GM10248 (cell line): Measurements from ENCODE around the gene LOXHD1.

Source experiments
- CTCF ChIA-PET: fragments of 300-600 bp; sonication (Branson Sonifier 250); formaldehyde crosslinking; extraction: SDS; loops from one replicate; lab custom pipeline; 2021; ENCODE audit warnings: antibody characterized with exemption; lab: Yijun Ruan, JAX
- POLR2A ChIA-PET: fragments of 350-650 bp; sonication (Branson Sonifier 250); formaldehyde crosslinking; extraction: SDS; loops from one replicate; lab custom pipeline; 2020; ENCODE audit warnings: antibody characterized with exemption; lab: Yijun Ruan, JAX
- DNase-seq: peaks from one replicate; pipeline ENCODE4 v3.0.0; 2012; ENCODE audit errors: extremely low spot score
- TF ChIP-seq, protein P1 (sequence below): IDR thresholded peaks from 2 replicates; pipeline ENCODE4 v1.5.1; 2012; ENCODE audit warnings: mild to moderate bottlenecking, low read depth; ENCODE audit errors: extremely low read depth, missing control alignments, control extremely low read depth

LOXHD1 gene

DNA sequence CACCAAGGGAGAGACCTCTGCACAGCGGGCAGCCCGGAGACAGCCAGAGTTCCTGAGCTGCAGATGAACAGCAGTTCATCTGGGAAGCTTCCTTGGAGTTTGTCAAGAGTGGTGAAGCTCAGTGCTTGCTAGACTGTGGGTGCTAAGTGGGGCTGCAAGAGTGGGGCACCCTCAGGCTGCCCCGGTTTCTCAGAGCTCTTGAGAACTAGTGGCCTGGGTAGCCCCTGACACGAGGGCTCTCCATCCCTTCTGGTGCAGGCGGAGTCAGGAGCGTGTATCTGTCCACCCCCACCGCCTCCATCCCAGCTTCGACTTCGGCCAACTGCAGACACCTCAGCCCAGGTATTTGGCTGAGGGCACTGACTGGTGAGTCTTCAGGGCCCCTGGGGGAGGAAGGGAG is 222.0 kb downstream of the LOXHD1 start:
- CTCF ChIA-PET = no interaction called here
- TF ChIP-seq, protein P1, sequence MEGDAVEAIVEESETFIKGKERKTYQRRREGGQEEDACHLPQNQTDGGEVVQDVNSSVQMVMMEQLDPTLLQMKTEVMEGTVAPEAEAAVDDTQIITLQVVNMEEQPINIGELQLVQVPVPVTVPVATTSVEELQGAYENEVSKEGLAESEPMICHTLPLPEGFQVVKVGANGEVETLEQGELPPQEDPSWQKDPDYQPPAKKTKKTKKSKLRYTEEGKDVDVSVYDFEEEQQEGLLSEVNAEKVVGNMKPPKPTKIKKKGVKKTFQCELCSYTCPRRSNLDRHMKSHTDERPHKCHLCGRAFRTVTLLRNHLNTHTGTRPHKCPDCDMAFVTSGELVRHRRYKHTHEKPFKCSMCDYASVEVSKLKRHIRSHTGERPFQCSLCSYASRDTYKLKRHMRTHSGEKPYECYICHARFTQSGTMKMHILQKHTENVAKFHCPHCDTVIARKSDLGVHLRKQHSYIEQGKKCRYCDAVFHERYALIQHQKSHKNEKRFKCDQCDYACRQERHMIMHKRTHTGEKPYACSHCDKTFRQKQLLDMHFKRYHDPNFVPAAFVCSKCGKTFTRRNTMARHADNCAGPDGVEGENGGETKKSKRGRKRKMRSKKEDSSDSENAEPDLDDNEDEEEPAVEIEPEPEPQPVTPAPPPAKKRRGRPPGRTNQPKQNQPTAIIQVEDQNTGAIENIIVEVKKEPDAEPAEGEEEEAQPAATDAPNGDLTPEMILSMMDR = no peak
- no peak for DNase-seq
- POLR2A ChIA-PET = no interaction called here

DNA sequence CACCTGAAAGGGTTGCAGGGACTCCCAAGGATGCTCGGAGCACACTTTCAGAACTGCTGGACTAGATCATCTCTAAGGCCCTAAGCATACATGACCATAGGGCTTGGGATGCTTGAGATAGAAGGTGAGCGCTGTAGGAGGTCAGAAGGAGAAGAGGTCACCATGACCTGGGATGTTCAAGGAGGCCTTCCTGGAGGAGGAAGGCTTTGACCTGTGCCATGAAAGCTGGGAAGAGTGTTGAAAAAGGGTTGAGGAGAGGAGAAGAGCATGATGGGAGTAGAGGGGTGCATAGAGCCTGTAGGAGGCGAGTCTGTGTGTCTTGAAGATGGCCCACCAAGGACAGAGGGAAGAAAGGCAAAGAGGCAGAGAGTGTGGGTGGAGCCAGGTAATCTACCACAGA is 222.4 kb downstream of the LOXHD1 start:
- CTCF ChIA-PET = no interaction called here
- DNase-seq = no peak
- TF ChIP-seq, protein P1 = no peak
- POLR2A ChIA-PET = no interaction called here

DNA sequence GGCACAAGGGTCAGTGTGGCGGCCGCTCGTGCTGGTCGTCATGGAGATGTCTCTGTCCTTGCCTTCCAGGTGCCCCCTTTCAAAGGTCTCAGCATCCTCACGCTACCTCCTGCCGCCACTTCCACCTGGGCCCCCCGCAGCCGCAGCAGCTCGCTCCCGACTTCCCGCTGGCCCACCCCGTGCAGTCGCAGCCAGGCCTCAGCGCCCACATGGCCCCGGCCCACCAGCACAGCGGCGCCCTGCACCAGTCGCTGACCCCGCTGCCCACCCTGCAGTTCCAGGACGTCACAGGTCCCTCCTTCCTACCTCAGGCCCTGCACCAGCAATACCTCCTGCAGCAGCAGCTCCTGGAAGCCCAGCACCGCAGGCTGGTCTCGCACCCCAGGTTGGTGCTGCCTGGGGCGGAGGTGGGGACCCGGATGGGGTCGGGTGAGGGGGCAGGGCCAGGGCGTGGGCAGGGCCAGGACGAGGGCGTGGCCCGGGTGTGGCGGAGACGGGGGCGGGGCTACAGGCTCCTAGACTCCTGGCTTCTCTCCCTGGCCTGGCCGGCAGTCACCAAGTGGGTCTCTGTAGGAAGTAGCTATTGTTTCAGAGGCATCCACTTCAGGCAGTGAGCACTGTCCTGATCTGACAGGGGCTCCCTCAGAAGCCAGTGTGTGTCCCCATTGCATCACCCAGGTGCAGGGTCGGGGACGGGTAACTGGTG is 223.7 kb downstream of the LOXHD1 start:
- POLR2A ChIA-PET = no interaction called here
- TF ChIP-seq, protein P1 = no peak
- CTCF ChIA-PET = interaction anchor here (1.2 kb wide), 1 partner anchor 10 kb away, joined by 4 read pairs; no protein-coding TSS in a partner anchor
- no peak for DNase-seq

DNA sequence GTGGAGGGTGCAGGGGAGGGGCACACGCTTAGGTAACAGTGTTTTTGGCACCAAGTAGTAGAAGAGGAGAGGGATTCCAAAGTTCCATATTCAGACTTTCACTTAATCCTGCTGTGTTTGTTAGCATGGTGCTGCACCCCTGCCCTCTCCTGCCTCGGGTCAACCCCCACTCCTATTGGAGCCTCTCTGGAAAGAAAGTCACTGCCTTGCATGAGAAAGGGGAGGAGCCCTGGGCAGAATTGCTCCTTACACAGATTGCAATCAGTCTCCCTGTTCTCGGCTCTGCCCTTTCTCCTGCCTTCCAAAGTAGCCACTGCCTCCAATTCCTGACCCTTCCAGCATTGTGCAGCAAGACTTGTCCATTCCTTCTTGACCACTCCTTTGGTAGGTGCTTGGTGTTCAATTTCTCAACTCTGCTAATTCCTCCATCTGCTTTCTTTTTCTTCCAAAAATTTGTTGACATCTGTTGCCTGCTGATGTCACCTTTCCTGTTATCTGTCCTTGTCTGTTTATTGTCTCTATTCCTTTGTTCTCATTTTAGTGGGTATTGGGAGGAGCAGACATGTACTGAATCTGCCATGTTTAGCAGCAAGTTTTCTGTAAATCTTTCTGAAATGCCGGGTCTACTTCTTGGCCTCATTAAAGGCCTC is 225.4 kb downstream of the LOXHD1 start:
- CTCF ChIA-PET = interaction anchor here (1.2 kb wide), 1 partner anchor 12 kb away, joined by 4 read pairs; no protein-coding TSS in a partner anchor
- TF ChIP-seq, protein P1 = no peak
- DNase-seq = no peak
- POLR2A ChIA-PET = no interaction called here

DNA sequence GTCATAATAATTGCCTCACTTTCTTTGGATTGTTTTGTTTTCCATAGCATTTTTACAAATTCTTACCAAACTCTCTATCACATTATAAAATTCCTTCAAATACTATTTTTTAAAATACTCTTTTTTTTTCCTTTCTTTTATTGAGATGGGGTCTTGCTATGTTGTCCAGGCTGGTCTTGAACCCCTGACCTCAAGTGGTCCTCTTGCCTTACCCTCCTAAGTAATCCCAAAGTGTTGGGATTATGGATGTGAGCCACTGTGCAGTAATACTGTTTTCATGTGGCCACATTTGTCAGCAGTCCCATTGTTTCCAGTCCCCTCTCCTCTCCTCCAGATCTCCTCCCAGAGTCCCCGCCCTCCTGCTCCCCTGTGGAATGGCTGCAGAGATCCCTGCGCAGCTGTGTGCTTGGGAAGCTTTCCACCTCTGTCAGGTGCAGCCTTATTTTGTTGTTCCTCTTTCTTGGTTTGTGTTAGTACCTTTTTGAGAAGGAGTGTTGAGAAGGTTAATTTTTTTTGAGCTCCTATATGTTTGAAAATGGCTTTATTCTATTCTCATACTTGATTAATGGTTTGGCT is 227.3 kb downstream of the LOXHD1 start:
- no peak for DNase-seq
- POLR2A ChIA-PET = no interaction called here
- CTCF ChIA-PET = interaction anchor here (1.2 kb wide), 1 partner anchor 35 kb away, joined by 3 read pairs; no protein-coding TSS in a partner anchor
- TF ChIP-seq, protein P1 = no peak

DNA sequence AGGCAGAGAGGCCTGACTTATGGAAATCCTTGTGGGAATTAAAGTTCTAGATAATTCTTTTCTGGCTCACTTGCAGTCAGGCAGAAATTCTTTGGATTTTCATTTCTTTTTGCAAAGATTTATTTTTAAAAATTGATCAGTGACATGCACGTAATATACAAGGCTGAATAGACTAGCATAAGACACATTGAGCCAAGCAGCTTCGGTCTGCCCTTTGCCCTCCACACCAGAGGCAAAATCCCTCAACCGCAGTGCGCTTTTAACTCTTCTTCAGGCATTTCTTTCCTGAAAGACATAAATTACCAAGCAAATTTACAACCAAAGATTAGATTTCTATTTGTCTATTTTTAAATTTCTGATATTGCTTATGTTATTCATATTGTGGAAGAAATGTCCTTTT is 227.9 kb downstream of the LOXHD1 start:
- no peak for DNase-seq
- POLR2A ChIA-PET = no interaction called here
- CTCF ChIA-PET = no interaction called here
- TF ChIP-seq, protein P1 = no peak
